ENCODE measurements around the gene SLC6A19.

DNA sequence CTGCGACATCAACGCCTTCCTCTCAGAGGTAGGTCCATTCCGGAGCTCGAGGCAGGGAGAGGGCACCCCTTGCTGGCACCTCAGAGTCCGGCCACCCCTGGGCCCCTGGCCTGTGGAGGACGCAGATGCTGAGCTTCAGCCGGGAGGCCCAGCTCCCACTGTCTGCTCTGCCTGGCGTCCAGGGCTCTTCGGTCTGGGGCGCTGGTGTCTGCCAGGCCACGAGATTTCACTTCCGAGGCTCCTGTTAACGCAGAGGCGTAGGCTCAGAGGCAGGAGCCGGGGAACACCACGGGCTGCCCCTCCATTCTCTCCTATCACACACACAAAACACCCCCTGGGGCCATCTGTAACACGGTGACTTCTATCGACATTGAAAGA, 15.5 kb downstream of the SLC6A19 start:
- TF ChIP-seq, protein P1, sequence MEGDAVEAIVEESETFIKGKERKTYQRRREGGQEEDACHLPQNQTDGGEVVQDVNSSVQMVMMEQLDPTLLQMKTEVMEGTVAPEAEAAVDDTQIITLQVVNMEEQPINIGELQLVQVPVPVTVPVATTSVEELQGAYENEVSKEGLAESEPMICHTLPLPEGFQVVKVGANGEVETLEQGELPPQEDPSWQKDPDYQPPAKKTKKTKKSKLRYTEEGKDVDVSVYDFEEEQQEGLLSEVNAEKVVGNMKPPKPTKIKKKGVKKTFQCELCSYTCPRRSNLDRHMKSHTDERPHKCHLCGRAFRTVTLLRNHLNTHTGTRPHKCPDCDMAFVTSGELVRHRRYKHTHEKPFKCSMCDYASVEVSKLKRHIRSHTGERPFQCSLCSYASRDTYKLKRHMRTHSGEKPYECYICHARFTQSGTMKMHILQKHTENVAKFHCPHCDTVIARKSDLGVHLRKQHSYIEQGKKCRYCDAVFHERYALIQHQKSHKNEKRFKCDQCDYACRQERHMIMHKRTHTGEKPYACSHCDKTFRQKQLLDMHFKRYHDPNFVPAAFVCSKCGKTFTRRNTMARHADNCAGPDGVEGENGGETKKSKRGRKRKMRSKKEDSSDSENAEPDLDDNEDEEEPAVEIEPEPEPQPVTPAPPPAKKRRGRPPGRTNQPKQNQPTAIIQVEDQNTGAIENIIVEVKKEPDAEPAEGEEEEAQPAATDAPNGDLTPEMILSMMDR (IDR thresholded peaks at IDR 0.05) = no peak
- TF ChIP-seq POLR2A (IDR thresholded peaks at IDR 0.05) = no peak

All from Peyer's patch (tissue), 4 donors.